Caki2 (cell line): ENCODE data around the gene SMIM26. TPM values are rescaled to one million over a fixed set of nuclear protein-coding genes. Genes with fewer than 3 reads are reported as not detected.
A peak's percentile ranks its signal among the peaks of the same experiment; 100 is the strongest.
"Not testable (repeated sequence)": the region's sequence is repeated elsewhere in the genome, so short reads cannot be mapped to it uniquely, and the experiment has no call there.

Experiments
- DNase-seq: peaks from one replicate; pipeline ENCODE4 v3.0.0-alpha.2; 2015; ENCODE audit warnings: low read depth
- in situ Hi-C: cut with HindIII; loops from 2 replicates; pipeline ENCODE4 v1.10.0; 2016; ENCODE audit warnings: low sequenced_read_pairs, low pct_unique_long_range_greater_than_20kb, mixed read lengths
- total RNA-seq: library from RNA; depleted of rRNA; stranded (reverse); fragments of >200 nt; shearing (Covaris generic); gene quantifications from 2 replicates; pipeline ENCODE4 v1.2.3, GENCODE V29; 2014; ENCODE audit warnings: low replicate concordance; rRNA removed

Gene SMIM26, protein sequence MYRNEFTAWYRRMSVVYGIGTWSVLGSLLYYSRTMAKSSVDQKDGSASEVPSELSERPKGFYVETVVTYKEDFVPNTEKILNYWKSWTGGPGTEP
- total RNA-seq: 145 and 161 TPM in 2 replicates

DNA sequence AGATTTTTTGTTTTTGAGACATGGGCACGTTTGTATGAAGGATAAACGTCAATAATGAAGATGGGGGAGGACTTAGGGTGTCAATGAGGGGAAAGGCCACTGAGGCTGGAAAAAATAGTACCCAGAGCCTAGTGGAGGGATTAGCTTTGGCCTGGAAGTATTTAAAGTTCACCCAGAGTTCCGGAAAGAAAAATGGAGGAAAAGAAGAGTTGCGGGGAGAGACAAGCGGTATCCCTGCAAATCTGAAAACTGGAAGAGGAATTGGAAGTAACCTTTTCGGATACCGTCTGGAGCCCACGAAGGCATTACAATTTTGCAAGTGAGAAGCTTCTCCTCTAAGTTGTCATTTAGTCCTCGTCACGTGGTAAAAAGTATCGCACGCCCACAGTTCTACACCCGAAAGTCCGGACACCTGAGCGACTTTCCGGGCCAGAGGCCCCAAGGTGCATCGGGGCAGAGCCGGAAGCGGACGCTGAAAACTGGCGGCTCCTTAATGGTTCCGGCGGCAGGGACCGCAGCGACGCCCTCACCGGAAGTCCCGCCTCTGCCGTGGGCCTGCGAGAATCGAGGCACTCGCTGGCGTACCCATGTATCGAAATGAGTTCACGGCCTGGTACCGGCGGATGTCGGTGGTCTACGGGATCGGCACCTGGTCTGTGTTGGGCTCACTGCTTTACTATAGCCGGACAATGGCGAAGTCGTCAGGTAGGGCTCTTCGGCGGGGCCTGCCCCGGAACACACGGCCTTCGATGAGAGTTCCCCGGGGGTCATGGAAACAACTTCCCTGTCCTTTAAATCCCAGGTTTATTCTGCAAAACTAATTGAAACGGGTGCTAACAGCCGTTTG, at the start of gene SMIM26:
TSS of gene SMIM26 (plus strand) at position 541 of the 847 bp plus-strand sequence. CDS start at position 588, 47 bp downstream.
- in situ Hi-C loops: no loop called here
- peak; percentile 88 for DNase-seq

DNA sequence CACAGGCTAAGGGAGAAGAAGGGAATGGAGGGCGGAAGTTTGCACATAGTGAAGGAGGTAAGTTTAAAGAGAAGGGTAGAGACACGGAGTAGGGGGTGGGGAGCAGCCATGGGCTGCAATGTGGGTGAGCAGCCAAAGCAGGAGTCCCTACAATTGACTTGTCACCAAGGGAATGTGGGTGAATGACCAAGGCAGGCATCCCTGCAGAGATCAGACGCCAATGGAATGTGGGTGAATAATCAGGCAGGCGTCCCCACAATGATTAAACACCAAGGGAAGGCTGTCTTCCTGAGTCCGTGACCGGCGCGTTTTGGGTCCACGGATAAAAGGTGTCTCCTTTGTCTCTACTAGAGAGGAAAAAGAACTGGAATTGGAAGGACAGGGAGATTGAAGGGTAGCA, 45.2 kb upstream of the SMIM26 start:
- DNase-seq, in situ Hi-C loops: not testable (repeated sequence)

DNA sequence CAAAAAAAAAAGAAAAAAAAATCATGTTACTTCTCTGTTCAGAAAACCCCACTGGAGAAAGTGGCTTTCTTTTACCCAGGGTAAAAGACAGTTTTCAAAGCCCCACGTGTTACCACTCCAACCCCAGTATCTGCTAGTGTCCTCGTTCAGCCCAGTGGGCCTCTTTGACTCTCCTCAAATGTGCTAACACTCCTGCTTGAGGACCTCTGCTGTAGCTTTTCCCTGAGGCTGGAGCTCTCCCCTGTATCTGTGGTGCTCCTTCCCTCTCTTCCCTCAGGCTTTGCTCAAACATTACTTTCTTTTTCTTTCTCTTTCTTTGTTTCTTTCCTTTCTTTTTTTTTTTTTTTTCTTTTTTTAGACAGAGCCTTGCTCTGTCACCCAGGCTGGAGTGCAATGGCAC, 44.2 kb upstream of the SMIM26 start:
- in situ Hi-C loops: no loop called here
- DNase-seq: no peak

DNA sequence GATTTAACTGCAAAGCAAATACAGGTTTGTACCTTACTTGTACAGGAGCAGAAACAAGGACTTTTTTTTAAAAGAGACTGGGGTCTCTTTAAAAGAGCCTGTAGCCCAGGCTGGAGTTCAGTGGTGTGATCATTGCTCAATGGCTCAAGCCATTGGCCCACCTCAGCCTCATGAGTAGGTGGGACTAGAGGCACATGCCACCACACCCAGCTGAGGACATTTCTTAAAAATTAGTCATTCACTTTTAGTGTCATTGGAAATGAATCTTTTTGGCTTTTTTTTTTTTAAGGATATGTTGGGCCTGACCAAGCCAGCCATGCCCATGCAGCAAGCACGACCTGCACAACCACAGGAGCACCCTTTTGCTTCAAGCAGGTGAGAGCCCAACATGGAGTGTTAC, 42.6 kb upstream of the SMIM26 start:
- in situ Hi-C loops: no loop called here
- peak; percentile 59 for DNase-seq

DNA sequence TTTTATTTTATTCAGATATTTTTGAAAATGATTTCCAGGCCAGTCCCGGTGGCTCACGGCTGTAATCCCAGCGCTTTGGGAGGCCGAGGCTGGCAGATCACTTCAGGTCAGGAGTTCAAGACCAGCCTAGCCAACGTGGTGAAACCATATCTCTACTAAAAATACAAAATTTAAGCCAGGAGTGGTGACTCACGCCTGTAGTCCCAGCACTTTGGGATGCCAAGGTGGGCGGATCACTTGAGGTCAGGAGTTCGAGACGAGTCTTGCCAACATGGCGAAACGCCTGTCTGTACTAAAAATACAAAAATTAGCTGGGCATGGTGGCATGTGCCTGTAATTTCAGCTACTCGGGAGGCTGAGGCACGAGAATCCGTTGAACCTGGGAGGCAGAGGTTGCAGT, 40.5 kb upstream of the SMIM26 start:
- in situ Hi-C loops, DNase-seq: not testable (repeated sequence)

DNA sequence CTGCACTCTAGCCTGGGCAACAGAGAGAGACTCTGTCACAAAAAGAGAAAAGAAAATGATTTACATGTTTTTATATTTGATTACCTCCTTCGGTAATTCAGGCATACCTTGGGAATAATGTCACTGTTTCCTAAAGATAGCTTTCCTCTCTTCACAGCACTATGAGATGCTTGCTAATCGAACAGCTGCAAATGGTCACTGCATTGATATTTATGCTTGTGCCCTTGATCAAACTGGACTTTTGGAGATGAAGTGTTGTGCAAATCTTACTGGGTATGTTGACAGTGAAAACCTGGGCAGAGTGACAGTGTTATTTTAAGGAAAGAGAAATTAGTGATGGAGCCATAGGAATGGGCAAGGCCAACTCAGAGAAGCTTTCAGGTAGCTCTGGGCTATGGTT, 39.9 kb upstream of the SMIM26 start:
- no peak for DNase-seq
- in situ Hi-C loops: no loop called here

DNA sequence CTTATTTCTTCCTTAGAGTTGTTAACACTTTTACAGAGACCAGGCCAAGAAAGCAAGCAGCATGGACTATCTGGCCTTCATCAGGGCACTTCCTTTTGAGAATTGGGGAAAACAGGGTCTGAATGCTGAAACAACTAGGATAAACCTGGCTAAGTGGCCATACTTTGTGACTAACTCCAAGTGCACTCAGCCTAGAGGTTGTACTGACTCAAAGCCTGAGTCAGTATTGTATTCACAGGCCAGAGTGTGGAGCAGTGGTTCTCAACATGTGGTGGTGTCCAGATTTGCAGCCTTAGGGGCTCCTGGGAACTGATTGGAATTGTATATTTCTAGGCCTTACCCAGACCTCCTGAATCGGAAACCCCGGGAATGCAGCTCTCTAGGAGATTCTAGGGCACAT, 39.4 kb upstream of the SMIM26 start:
- DNase-seq: no peak
- in situ Hi-C loops: no loop called here

DNA sequence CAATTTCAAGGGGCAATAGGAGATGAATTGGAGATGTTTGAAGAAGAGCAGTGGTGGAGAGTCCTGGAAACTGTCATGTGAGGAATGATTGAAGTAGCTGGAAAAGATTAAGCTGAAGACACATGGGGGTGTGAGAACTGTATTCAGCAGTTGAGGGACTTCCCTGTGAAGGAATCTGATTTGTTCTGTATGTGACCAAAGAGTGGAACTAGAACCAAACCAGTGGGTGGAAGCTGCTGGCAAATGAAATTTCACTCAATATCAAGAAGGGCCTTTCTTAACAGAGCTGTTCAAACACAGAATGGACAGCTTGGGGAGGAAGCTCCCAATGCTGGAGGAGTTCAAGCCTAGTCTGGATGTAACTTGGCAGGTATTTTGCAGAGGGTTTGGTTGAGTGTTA, 38.2 kb upstream of the SMIM26 start:
- no peak for DNase-seq
- in situ Hi-C loops: no loop called here

DNA sequence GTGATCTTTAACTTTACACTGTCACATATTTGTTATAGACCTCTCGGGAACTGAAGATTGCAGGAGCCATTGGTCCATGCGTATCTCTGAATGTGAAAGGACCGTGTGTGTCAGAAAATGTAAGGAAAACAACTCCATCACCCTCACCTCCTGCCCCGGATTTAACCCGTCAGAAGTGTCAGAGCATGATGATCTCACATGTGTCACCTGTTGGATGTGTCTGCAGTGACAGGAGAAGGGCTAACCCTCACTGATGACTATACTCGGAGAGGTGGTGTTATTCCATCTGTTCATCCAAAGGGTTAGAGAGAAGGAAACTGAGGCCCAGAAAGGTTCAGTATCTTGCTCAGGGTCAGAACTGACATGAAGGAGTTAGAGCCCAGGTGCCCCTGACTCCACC, 34.6 kb upstream of the SMIM26 start:
- no peak for DNase-seq

DNA sequence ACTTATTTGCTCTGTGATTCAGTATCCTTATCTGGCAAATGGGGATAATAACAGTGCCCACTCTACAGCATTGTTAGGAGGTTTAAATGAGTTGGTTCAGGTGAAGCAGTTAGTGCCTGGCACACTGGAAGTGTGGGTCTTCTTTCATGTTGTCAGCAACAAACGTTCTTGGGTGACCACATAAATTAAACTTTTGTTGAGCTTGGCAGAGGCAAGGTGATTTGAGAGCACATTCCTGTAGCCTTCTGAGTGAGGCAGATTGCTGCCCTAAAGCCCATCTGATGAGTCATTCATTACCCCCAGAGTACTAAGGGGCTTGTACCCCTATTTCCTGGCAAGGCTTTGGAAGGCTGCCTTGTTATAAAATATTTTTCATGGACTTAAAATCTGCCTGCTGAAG, 33.7 kb upstream of the SMIM26 start:
- in situ Hi-C loops: no loop called here
- no peak for DNase-seq

More for the DNA sequence above, 34.6 kb upstream of the SMIM26 start:
- in situ Hi-C loops: no loop called here

DNA sequence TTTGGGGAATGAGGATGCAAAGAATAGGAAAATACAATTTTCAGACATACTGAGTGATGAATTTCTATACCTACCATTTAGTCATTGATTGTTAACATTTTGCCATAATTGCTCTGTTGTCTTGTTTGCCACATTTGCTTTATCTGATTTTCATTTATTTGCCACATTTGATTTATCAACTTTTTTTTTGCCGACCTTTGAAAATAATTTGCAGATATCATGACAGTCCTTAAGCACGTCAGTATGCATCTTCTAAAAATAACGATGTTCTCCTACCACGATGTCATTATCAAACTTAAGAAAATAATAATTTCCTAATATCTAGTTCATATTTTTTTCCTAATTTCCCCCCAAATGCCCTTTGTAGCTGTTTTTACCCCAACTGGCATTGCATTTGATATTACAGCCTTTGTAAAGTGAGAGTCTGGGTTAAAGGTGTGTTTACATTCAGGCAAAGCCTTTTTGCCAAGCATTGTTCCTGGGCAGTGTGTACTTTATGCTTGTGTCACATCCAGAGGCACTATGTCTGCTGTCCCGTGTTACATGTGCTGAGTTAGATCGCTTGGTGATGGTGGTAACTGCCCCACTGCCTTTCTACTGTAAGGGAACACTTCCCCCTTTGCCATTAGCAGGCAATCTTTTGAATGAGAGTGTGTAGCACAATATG, 33.1 kb upstream of the SMIM26 start:
- DNase-seq: no peak
- in situ Hi-C loops: no loop called here

DNA sequence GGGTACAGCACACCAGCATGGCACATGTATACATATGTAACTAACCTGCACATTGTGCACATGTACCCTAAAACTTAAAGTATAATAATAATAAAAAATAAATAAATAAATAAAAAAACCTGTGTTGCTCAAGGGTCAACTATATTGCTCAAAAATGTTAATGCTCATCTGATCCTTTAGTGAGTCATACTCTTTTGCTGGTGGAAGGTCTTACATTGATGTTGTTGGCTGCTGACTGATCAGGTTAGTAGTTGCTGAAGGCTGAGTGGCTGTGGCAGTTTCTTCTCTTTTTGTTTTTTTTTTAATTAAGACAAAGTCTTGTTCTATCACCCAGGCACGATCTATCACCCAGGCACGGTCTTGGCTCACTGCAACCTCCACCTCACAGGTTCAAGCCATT, 29.6 kb upstream of the SMIM26 start:
- in situ Hi-C loops: no loop called here

DNA sequence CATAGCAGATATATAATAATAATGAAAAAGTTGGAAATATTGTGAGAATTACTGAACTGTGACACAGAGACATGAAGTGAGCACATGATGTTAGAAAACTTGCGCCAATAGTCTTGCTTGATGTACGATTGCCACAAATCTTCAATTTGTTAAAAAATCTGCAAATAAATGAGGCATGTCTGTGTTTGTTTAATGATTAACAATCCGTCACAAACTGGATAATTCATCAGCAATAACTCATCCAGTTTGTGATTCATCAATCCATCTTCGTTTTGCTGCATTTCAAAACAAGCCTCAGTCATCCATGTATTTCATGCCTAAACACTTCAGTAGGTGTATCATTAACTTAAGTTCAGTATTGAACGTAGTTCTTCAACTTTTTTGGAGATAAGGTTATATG, 25.5 kb upstream of the SMIM26 start:
- in situ Hi-C loops: no loop called here
- DNase-seq: peak; percentile 90

More for the DNA sequence above, 29.6 kb upstream of the SMIM26 start:
- no peak for DNase-seq

DNA sequence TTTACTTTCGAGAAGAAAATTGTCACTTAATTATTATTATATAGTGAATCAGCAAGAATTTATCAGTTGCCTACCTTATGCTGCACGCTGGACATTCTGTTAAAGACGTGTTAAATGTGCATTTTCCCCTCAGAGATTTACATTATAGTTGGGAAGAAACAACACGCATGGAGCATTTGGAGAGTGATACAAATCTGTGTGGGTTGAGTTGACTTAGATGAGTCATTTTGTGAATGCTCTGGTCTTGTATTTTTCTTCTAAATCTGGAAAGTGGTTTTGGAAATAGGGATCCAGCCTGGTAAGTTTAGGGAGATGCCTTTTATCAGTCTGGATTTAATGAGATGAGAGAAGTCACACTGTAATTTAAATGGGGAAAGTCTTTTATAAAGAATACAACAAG, 24.0 kb upstream of the SMIM26 start:
- in situ Hi-C loops: no loop called here
- DNase-seq: no peak

DNA sequence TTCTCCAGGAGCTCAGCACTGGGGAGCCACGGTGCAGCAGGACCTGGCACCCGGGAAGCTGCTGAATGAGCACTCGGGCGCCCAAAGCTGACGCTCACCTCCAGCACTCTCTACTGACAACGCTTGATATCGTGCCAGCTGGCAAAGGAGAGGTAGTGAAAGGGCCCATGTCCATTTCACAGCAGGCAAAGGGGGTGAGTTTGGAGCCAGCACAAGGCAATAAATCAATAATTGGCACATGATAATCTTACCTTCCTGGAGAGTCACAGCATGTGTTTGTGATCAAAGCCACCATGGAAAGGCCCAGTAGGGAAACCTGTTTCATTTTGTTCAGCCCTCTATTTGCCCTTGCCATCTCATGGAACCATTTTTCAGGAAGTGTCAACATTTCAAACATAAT, 23.3 kb upstream of the SMIM26 start:
- in situ Hi-C loops: no loop called here
- DNase-seq: no peak

DNA sequence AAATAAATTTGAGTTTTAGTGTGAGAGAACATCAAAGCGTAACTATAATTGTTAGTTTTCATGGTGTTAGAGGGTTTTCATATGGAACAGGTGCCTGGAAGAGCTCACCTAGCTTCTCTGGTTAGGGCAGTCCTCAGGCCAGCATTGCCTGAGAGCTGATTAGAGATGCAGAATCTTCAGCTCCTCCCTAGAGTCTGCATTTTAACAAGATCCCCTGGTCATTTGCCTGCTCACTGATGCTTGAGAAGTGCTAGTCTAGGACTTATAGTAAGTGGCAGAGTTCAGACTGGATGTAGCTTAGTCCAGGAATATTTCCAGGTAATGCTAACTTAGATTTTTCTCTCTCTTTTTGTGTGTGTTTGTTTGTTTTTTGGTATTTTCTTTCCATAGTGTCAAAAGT, 21.7 kb upstream of the SMIM26 start:
- peak; percentile 39 for DNase-seq
- in situ Hi-C loops: no loop called here

DNA sequence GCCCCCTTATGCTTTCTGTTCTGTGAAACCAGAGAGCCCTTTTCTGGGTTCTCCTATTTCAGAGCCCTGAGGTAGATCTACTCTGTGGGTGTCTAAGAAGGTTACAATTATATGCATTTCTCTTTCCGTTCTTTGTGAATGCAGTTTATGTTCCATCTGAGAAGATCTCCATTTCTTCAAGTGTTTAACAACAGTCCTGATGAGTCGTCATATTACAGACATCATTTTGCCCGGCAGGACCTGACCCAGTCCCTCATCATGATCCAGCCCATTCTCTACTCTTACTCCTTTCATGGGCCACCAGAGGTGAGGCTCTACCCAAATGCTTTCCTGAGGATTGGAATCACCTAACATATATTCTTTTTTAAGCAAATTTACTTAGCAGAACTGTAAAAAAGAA, 18.8 kb upstream of the SMIM26 start:
- in situ Hi-C loops: no loop called here

DNA sequence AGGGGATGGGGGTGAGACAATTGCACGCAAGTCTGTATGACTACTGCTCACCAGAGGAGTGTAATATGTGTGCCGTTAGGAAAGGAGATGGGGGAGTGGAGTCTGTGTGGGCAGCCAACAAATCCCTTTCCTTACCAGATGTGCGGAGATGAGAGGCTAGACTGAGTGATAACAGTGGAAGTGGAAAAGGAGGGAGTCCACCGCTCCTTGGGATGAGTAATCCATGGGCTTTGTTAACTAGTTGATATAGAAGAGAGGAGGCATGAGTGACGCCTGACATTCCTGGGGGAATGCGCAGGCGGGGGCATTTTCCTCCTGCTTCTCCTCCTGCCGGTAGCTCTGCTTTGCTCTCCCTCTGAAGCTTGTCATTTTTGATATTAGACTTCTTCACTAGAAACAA, 13.5 kb upstream of the SMIM26 start:
- no peak for DNase-seq
- in situ Hi-C loops: no loop called here

More for the DNA sequence above, 18.8 kb upstream of the SMIM26 start:
- DNase-seq: no peak

DNA sequence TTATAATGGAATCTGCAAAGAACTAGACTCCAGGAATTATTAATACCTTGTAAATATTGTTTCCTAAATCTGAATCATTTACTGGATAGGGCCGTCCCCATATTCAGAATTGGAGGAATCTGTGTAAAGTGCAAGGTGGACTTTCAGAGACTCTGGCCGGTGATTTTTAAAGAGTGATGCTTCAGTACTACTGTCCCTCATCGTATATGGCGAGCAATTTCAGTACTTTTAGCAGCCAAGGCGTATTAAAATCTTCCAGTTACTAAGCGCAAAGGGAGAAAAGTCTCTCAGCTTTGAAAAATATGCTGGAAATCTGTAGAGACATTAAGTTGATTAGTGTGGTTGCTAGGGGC, 483 bp downstream of the SMIM26 start:
- in situ Hi-C loops: no loop called here
- no peak for DNase-seq
